Hematopoietic multipotent progenitor cell treated with erythropoietin and hydrocortisone succinate and interleukin-3 and kit ligand, for 6 days (in vitro differentiated cells): Measurements from ENCODE around the gene CTNND2.

Experiments
- DNase-seq: peaks from one replicate; pipeline ENCODE4 v3.0.0-alpha.2; 2015

CTNND2 gene

GRCh38 chr5:11305245-11305644 lies 599.0 kb downstream of the CTNND2 start:
- no peak for DNase-seq

GRCh38 chr5:11304641-11305040 lies 599.6 kb downstream of the CTNND2 start:
- no peak for DNase-seq

GRCh38 chr5:11302663-11303062 lies 601.6 kb downstream of the CTNND2 start:
- DNase-seq: peak; percentile 12

- DNase-seq: no peak
Measured at GRCh38 chr5:11301171-11301570, 603.1 kb downstream of the CTNND2 start.

GRCh38 chr5:11300736-11301135 lies 603.5 kb downstream of the CTNND2 start:
- no peak for DNase-seq

- DNase-seq: no peak
Measured at GRCh38 chr5:11298877-11299276, 605.4 kb downstream of the CTNND2 start.

GRCh38 chr5:11293523-11293922 lies 610.7 kb downstream of the CTNND2 start:
- DNase-seq: no peak

GRCh38 chr5:11292648-11293356 lies 611.4 kb downstream of the CTNND2 start:
- no peak for DNase-seq

GRCh38 chr5:11289733-11290132 lies 614.5 kb downstream of the CTNND2 start:
- no peak for DNase-seq

GRCh38 chr5:11289208-11289607 lies 615.0 kb downstream of the CTNND2 start:
- no peak for DNase-seq

GRCh38 chr5:11281842-11282241 lies 622.4 kb downstream of the CTNND2 start:
- no peak for DNase-seq

- no peak for DNase-seq
Measured at GRCh38 chr5:11277323-11277722, 626.9 kb downstream of the CTNND2 start.

GRCh38 chr5:11273180-11273903 lies 630.9 kb downstream of the CTNND2 start:
- no peak for DNase-seq

GRCh38 chr5:11269515-11269914 lies 634.7 kb downstream of the CTNND2 start:
- no peak for DNase-seq

GRCh38 chr5:11268891-11269290 lies 635.4 kb downstream of the CTNND2 start:
- no peak for DNase-seq

GRCh38 chr5:11266331-11266730 lies 637.9 kb downstream of the CTNND2 start:
- DNase-seq: no peak

GRCh38 chr5:11261241-11261640 lies 643.0 kb downstream of the CTNND2 start:
- no peak for DNase-seq

- DNase-seq: no peak
Measured at GRCh38 chr5:11258001-11258400, 646.2 kb downstream of the CTNND2 start.

GRCh38 chr5:11252523-11252922 lies 651.7 kb downstream of the CTNND2 start:
- no peak for DNase-seq

GRCh38 chr5:11252075-11252474 lies 652.2 kb downstream of the CTNND2 start:
- no peak for DNase-seq

GRCh38 chr5:11251247-11251646 lies 653.0 kb downstream of the CTNND2 start:
- no peak for DNase-seq

GRCh38 chr5:11248966-11249365 lies 655.3 kb downstream of the CTNND2 start:
- peak; percentile 50 for DNase-seq

GRCh38 chr5:11247224-11247623 lies 657.0 kb downstream of the CTNND2 start:
- no peak for DNase-seq
